PFSK-1 (cell line): ENCODE data around the gene PHLDA1.

Experiments used
- FOXP2 ChIP-seq: optimal IDR thresholded peaks from 2 replicates; pipeline ENCODE3; 2011; ENCODE audit warnings: borderline replicate concordance, control low read depth, inconsistent platforms; ENCODE audit not compliant: insufficient read depth; ENCODE audit errors: extremely low read length, extremely low read depth
- POLR2AphosphoS5 ChIP-seq: IDR thresholded peaks from 2 replicates; pipeline ENCODE4 v1.6.1; 2012; ENCODE audit warnings: low read depth, mild to moderate bottlenecking, control low read depth, low read length, moderate library complexity
- SIN3A ChIP-seq: IDR thresholded peaks from 2 replicates; pipeline ENCODE4 v1.6.1; 2012; ENCODE audit warnings: mild to moderate bottlenecking, low read length, moderate library complexity, borderline replicate concordance; ENCODE audit not compliant: insufficient read depth
- TAF1 ChIP-seq: IDR thresholded peaks from 2 replicates; pipeline ENCODE4 v1.6.1; 2012; ENCODE audit warnings: low read length, control low read depth, borderline replicate concordance; ENCODE audit not compliant: insufficient read depth
- TF ChIP-seq, protein P1 (sequence below), 2 experiments: IDR thresholded peaks; 2 replicates each; pipeline versions ENCODE4 v1.6.1 to v1.8.0; 2011 to 2012; ENCODE audit warnings: low read depth in 2 of 2, low read length in 2 of 2, control low read depth in 1 of 2, inconsistent platforms in 1 of 2, mild to moderate bottlenecking in 1 of 2, moderate library complexity in 1 of 2; ENCODE audit not compliant: insufficient read depth in 1 of 2

DNA sequence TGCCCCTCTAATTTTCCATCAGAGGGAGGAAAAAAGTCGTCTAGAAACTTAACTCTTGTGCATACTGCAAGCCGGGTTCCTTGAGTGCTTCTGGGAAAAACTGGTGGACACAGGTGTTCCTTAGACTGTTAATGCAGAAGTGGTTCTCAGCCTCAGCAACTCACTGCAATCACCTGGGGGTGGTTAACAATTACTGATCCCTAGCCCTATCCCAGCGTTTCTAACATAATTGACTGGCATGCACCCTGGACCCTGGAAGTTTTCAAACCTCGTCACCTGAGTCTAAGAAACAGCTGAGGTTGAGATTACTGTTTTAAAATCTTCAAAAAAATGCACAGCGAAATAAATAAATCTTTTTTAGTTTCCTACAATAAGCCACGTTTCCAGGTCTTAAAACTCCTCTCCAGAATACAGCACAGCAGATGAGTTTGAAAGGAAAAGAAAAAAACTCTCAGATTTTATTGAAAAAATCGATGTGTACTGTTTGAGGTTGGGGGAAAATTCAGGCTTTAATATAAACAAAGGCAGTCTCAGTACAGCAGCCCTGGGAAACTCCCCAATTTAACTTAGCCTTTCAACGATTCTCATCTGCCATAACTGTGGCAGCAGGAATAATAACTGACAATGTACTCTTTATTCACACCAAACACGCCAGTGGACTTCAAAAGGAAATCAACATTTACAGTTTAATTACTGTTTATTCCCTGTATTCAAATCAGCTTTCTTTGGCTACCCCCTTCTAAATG lies 45.4 kb downstream of the PHLDA1 start:
- TF ChIP-seq POLR2AphosphoS5: no peak
- no peak for TF ChIP-seq SIN3A
- TF ChIP-seq, protein P1, sequence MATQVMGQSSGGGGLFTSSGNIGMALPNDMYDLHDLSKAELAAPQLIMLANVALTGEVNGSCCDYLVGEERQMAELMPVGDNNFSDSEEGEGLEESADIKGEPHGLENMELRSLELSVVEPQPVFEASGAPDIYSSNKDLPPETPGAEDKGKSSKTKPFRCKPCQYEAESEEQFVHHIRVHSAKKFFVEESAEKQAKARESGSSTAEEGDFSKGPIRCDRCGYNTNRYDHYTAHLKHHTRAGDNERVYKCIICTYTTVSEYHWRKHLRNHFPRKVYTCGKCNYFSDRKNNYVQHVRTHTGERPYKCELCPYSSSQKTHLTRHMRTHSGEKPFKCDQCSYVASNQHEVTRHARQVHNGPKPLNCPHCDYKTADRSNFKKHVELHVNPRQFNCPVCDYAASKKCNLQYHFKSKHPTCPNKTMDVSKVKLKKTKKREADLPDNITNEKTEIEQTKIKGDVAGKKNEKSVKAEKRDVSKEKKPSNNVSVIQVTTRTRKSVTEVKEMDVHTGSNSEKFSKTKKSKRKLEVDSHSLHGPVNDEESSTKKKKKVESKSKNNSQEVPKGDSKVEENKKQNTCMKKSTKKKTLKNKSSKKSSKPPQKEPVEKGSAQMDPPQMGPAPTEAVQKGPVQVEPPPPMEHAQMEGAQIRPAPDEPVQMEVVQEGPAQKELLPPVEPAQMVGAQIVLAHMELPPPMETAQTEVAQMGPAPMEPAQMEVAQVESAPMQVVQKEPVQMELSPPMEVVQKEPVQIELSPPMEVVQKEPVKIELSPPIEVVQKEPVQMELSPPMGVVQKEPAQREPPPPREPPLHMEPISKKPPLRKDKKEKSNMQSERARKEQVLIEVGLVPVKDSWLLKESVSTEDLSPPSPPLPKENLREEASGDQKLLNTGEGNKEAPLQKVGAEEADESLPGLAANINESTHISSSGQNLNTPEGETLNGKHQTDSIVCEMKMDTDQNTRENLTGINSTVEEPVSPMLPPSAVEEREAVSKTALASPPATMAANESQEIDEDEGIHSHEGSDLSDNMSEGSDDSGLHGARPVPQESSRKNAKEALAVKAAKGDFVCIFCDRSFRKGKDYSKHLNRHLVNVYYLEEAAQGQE (IDR thresholded peaks at IDR 0.05; ENCODE audit: insufficient read depth in 1 of 2, low read depth in 2 of 2, low read length in 2 of 2): no peak
- no peak for TF ChIP-seq TAF1
- no peak for TF ChIP-seq FOXP2
